IgD-negative memory B cell (primary cell): ENCODE data around the gene NAP1L1. TPM values are rescaled to one million over a fixed set of nuclear protein-coding genes. Genes with fewer than 3 reads are reported as not detected.

Experiments
- H3K27ac Mint-ChIP-seq, 3 donors: one replicate each; pipeline ENCODE4 v1.8.0; 2020 to 2022; ENCODE audit warnings: mild to moderate bottlenecking in 3 of 3, mixed read lengths in 3 of 3, moderate library complexity in 1 of 3
- H3K27me3 Mint-ChIP-seq: one replicate; pipeline ENCODE4 v1.8.0; 2021; ENCODE audit warnings: mixed read lengths
- H3K36me3 Mint-ChIP-seq: one replicate; pipeline ENCODE4 v1.8.0; 2020; ENCODE audit warnings: mild to moderate bottlenecking, mixed read lengths
- H3K4me1 Mint-ChIP-seq, 3 donors: one replicate each; pipeline ENCODE4 v1.8.0; 2020 to 2022; ENCODE audit warnings: mixed read lengths in 3 of 3, mild to moderate bottlenecking in 1 of 3
- H3K4me3 Mint-ChIP-seq, 4 donors: one replicate each; pipeline ENCODE4 v1.8.0; 2020 to 2022; ENCODE audit warnings: mild to moderate bottlenecking in 4 of 4, mixed read lengths in 4 of 4, moderate library complexity in 3 of 4
- H3K9me3 Mint-ChIP-seq, 3 donors: one replicate each; pipeline ENCODE4 v1.8.0; 2020 to 2021; ENCODE audit warnings: mixed read lengths in 3 of 3, mild to moderate bottlenecking in 1 of 3
- polyA plus RNA-seq: library from polyadenylated mRNA; unstranded; fragments of 300-500 nt; fragmentation: Illumina TruSeq; gene quantifications from one replicate; pipeline ENCODE4 v1.2.3, GENCODE V29; 2021

NAP1L1 gene
- polyA plus RNA-seq, 1 donor from 2014 or later = 223 TPM

DNA sequence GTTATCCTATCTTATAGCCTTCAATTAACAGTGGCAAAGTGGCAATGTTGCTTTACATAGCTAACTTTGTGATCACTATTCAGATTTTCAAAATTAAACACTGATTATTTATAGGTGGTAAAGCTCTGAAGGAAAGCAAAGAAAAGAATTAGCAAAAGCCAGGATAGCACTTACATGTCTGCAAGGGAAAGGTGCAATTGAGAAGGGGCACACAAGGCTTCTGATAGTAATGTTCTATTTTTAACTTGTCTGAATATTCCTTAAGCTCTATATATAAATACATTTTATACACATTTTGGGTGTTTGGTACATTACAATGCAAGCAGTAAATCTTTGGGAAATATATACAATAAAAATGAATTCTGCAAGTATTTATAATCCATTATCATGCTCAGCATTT is 10.9 kb downstream of the NAP1L1 start:
- Mint-ChIP-seq H3K4me3 (no peak overlapping the region), H3K36me3 (peaks cover 5% of the 10 kb centered on the region), H3K27ac (no peak overlapping the region), H3K27me3 (no peaks in the 10 kb centered on the region), H3K9me3 (peaks cover 0 to under 1% (median 0%) of the 10 kb centered on the region in 3 donors), H3K4me1 (peaks cover 40 to 58% (median 58%) of the 10 kb centered on the region in 3 donors)

DNA sequence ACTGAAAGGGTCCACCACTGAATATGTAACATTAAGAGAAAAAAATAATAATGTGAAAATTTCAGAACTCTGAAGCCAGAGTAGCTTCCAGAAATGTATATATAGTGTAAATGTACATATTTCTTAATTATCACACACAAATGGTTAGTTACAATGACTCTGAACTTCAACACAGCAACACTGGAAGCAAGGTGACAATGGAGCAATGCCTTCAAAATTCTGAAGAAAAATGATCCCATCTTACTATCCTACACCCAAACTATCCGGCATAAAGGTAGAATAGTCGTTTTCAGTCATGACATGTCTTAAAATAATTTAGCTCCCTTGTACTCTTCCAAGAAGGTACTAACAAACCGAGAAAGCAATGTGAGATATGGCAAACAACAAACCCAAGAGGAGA is 11.9 kb downstream of the NAP1L1 start:
- Mint-ChIP-seq H3K9me3 (no peaks in the 10 kb centered on the region), H3K27me3 (no peaks in the 10 kb centered on the region), H3K36me3 (peaks cover 2% of the 10 kb centered on the region), H3K27ac (peak overlapping the region in 1 of 3 donors; percentile 60), H3K4me1 (peaks cover 36 to 57% (median 52%) of the 10 kb centered on the region in 3 donors), H3K4me3 (no peak overlapping the region)

DNA sequence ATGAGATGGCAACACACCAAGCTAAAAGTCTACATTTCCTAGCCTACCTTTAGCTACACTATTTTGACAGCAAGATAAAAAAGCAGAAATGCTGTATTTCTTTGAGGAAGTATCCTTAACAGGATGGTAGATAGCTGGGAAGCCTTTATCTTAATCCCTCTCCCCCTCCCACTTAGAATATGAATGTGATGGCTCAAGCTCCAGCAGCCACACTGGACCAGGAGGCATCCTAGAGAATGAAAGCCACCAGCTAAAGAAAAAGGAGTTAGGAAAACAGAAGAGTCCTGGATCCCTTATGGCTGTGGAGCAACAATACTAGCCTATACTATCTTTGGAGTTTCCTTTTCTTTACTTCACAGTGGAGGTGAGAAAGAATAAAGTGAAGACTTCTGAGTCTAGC is 15.1 kb downstream of the NAP1L1 start:
- H3K27me3 Mint-ChIP-seq = no peaks in the 10 kb centered on the region
- H3K27ac Mint-ChIP-seq = no peak overlapping the region
- H3K36me3 Mint-ChIP-seq = peaks cover 15% of the 10 kb centered on the region
- H3K4me1 Mint-ChIP-seq = peaks cover 23 to 33% (median 33%) of the 10 kb centered on the region in 3 donors
- no peak overlapping the region for H3K4me3 Mint-ChIP-seq
- H3K9me3 Mint-ChIP-seq = peaks cover 4 to 13% (median 9%) of the 10 kb centered on the region in 3 donors

DNA sequence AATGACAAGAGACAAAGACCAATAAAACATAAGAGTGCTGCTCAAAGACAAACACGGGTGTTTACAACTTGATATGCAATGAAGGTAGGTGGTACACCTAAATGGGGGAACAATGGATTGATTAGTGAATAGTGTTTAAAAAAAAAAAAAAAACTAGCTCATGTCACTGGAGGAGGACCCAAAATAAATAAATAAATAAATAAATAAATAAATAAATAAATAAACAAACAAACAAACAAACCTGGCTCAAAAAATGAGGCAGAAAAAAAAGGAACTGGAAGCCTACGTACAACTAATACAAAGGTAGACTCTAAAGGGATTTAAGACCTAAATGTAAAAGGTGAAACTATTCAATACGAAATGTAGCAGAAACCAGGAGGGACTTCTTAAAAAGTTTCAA is 18.6 kb downstream of the NAP1L1 start:
- Mint-ChIP-seq H3K27ac (no peak overlapping the region), H3K27me3 (no peaks in the 10 kb centered on the region), H3K36me3 (peaks cover 21% of the 10 kb centered on the region), H3K4me1 (peaks cover 8 to 12% (median 10%) of the 10 kb centered on the region in 3 donors), H3K4me3 (no peak overlapping the region), H3K9me3 (peaks cover 4 to 13% (median 9%) of the 10 kb centered on the region in 3 donors)

DNA sequence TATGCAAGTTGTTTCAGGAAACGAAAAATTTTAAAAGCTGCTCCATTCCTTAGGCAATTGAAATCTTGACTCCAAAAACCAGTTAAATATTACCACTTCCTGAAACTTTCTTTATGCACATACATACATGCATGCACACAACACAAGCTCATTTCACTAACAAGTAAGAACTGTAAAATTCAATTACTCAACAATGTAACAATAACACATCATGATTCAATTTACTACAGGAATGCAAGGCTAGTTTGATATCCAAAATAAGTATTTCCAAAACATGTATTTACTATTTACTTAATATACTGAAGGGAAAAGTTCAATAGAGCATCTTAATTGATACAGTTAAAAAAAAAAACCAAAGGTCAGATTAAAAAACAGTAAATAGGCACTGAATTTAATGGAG is 19.6 kb downstream of the NAP1L1 start:
- Mint-ChIP-seq H3K36me3 (peaks cover 21% of the 10 kb centered on the region), H3K4me3 (no peak overlapping the region), H3K27ac (no peak overlapping the region), H3K4me1 (peaks cover 8 to 15% (median 14%) of the 10 kb centered on the region in 3 donors), H3K27me3 (no peaks in the 10 kb centered on the region), H3K9me3 (peaks cover 4 to 13% (median 9%) of the 10 kb centered on the region in 3 donors)

DNA sequence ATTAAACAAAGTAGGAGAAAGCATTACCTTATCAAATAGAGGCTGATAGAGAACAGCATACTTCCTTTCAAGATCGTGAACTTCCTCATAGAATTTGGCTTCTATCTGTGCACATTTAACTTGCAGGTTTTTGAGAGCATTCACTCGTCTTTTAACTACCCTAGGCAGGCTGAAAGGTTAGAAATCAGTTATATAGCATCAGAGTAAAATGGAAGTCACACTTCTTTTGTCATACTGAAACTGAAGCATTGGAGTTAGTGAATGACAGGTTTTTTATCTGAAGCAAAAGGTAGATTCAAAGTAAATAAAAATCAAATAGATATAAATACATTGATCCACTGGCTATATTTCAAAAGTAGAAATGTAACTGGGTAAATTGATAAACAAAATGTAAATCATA is 24.4 kb downstream of the NAP1L1 start:
- no peaks in the 10 kb centered on the region for H3K27me3 Mint-ChIP-seq
- H3K36me3 Mint-ChIP-seq = peaks cover 23% of the 10 kb centered on the region
- H3K4me1 Mint-ChIP-seq = peaks cover 3 to 17% (median 3%) of the 10 kb centered on the region in 3 donors
- peaks cover 0 to 5% (median 5%) of the 10 kb centered on the region in 3 donors for H3K9me3 Mint-ChIP-seq
- peak overlapping the region in 1 of 3 donors; percentile 7 for H3K27ac Mint-ChIP-seq
- no peak overlapping the region for H3K4me3 Mint-ChIP-seq

DNA sequence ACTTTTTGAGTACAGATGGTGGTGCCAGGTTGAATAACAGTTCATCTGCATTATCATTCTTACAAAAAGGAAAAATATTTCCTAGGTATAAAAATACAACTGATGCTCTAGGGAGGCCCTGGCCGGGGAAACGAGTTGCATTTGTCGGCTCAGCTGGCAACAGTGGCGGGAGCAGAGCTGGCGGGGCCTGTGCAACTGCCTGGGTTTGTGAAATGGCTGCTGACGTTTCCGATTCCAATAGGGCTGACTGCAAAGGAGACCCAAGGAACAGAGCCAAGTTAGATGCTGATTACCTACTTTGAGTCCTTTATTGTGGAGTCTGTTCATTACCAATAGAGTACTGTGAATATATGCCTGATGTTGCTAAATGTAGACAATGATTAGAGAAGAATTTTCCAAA is 27.2 kb downstream of the NAP1L1 start:
- Mint-ChIP-seq H3K4me1 (peaks cover 3 to 9% (median 3%) of the 10 kb centered on the region in 3 donors), H3K36me3 (peaks cover 14% of the 10 kb centered on the region), H3K27me3 (no peaks in the 10 kb centered on the region), H3K4me3 (no peak overlapping the region), H3K9me3 (no peaks in the 10 kb centered on the region), H3K27ac (peak overlapping the region in 1 of 3 donors; percentile 32)

DNA sequence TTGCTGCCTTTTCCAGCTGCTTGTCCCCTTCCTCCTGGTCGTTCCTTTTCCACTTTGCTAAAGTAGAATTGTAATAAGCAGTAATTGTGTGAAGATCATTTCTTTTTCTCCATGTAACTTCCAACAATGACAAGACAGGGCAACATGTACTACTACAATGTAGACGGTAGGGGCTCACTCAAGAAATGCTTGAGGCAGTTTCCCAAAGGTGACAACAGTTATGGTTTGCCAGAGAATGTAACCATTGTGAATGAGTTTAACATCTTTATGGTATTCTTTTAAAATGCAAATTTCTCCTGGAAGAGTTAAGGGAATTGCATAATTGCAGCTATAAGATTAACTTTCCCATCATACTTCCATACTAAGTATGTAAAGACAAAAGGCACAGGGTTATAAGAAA is 29.1 kb downstream of the NAP1L1 start:
- Mint-ChIP-seq H3K27ac (no peak overlapping the region), H3K4me1 (peaks cover 0 to 7% (median 2%) of the 10 kb centered on the region in 3 donors), H3K36me3 (peaks cover 12% of the 10 kb centered on the region), H3K9me3 (no peaks in the 10 kb centered on the region), H3K4me3 (no peak overlapping the region), H3K27me3 (no peaks in the 10 kb centered on the region)

DNA sequence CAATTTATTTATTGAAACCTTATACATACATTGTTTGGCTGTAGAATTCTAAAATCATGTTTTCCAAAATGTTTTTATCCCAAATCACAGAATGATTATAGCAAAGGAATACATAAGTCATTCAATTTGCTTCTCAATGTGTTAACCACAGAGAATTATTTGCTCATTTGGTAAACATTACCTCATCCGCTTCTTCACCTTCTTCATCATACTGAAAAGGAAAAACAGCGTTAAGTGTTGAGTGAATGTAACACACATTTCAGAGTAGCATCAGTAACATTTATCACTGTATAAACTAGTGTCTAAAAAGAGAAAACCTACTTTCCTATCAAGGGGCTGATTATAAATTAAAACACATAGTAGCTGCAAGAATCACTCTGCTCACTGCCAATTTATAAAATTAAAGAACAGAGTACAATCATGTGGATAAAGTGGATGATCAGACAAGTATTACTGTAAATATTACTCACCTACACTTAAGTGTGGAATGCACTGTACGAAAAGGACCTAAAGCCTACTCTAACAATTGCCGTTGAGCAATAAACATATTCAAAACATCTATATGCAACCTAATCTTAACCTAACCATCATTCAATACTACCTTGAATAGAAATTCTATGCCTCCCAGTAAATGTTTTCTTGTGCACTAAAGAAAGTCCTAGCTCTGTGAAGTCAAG is 34.8 kb downstream of the NAP1L1 start:
- Mint-ChIP-seq H3K4me1 (no peaks in the 10 kb centered on the region), H3K27me3 (no peaks in the 10 kb centered on the region), H3K36me3 (peaks cover 2% of the 10 kb centered on the region), H3K4me3 (no peak overlapping the region), H3K9me3 (no peaks in the 10 kb centered on the region), H3K27ac (no peak overlapping the region)

DNA sequence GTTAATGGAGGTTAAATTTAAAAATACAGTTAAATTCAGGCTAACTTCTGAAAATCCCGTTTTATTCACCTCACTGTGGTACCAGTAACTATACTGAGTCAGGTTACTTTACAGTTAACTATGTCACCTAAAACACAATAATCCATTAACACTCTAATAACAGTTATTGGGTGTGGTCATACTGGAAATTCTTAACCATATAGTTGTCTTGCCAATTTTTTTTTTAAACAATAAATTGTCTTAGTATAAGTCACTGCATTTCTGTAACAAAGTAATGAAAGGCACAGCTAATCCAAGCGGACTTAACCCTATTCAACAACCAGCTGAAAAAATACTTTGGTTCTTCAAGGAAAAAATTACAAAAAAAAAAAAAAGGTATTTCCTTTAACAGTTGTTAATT is 36.7 kb downstream of the NAP1L1 start:
- Mint-ChIP-seq H3K4me1 (no peaks in the 10 kb centered on the region), H3K9me3 (no peaks in the 10 kb centered on the region), H3K4me3 (no peak overlapping the region), H3K36me3 (peaks cover 2% of the 10 kb centered on the region), H3K27ac (no peak overlapping the region), H3K27me3 (no peaks in the 10 kb centered on the region)

DNA sequence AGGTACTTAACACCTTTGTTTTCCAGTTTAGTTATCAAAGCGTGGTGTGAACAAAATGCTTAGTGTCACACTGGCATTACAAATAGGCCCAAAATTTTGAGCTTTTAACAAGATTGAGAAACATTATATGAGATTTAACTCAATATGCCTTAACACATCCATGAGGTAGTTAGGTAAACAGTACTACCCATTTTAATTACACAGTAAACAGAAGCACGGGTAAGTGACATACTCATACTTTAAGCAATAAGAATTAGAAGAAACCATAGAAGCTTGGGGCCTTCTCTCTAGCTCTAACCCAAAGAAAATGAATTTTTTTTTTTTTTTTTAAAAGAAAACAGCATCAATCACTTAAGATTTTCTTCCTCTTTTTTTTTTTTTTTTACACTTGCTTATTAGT is 37.4 kb downstream of the NAP1L1 start:
- peaks cover 2% of the 10 kb centered on the region for H3K36me3 Mint-ChIP-seq
- no peak overlapping the region for H3K4me3 Mint-ChIP-seq
- H3K27ac Mint-ChIP-seq = peak overlapping the region in 1 of 3 donors; percentile 28
- no peaks in the 10 kb centered on the region for H3K9me3 Mint-ChIP-seq
- H3K4me1 Mint-ChIP-seq = no peaks in the 10 kb centered on the region
- H3K27me3 Mint-ChIP-seq = no peaks in the 10 kb centered on the region

DNA sequence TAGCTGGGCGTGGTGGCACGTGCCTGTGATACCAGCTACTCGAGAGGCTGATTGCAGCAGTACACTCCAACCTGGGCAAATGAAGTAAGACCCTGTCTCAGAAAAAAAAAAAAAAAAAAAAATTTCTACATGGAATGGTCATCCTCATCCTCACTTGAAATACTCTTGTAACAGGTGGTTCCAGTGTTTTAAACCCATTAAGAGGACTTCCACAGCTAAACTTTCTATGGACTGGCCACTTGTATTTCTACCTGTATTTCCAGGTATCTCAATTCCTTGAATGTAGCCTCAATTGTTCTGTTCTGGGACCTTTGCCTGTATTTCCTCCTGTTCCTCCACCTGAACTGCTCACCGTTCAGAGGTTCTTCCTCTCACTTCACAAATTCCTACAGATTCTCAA is 41.1 kb downstream of the NAP1L1 start:
- Mint-ChIP-seq H3K4me3 (no peak overlapping the region), H3K27me3 (no peaks in the 10 kb centered on the region), H3K4me1 (no peaks in the 10 kb centered on the region), H3K27ac (no peak overlapping the region), H3K36me3 (peaks cover 2% of the 10 kb centered on the region), H3K9me3 (no peaks in the 10 kb centered on the region)

DNA sequence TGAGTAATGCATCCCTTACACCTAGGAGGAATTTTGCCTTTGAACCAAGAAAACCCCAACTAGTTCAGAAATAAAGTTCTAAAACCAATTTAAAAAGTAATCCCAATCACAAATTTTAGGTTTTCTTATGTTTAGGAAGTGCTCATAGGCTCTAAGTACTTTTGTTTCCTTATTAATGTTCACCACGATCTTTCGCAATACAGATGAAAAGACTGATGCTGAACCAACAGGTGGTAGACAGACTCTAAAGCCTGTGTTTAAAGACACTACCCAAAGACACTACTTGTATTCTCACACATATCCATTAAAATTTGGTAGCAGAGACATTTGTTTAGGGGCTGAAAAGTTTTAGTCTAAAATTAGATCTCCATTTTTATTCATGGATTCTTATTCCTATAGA is 42.3 kb downstream of the NAP1L1 start:
- Mint-ChIP-seq H3K4me1 (peaks cover 0 to 3% (median 0%) of the 10 kb centered on the region in 3 donors), H3K27ac (no peak overlapping the region), H3K4me3 (no peak overlapping the region), H3K36me3 (no peaks in the 10 kb centered on the region), H3K27me3 (no peaks in the 10 kb centered on the region), H3K9me3 (no peaks in the 10 kb centered on the region)

DNA sequence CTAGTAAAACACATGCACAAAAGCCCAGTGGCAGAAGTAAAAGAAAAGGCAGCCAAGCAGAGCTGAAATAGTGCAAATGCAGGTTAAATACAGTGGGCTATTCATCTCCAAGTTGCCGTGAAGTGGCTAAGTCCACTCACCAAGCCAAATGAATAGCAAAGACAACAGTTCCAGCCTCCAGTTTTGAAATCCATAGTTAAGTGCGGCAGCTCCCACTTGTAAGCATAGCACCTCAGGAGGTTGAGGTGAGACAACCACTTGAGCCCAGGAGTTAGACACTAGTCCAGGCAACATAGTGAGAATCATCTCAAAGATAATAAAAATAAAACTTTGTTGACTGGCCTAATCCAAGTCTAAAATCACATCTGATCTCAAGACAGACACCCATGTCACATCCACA is 43.1 kb downstream of the NAP1L1 start:
- Mint-ChIP-seq H3K36me3 (no peaks in the 10 kb centered on the region), H3K27me3 (no peaks in the 10 kb centered on the region), H3K9me3 (no peaks in the 10 kb centered on the region), H3K27ac (peak overlapping the region in 1 of 3 donors; percentile 54), H3K4me1 (peaks cover 0 to 6% (median 0%) of the 10 kb centered on the region in 3 donors), H3K4me3 (no peak overlapping the region)

DNA sequence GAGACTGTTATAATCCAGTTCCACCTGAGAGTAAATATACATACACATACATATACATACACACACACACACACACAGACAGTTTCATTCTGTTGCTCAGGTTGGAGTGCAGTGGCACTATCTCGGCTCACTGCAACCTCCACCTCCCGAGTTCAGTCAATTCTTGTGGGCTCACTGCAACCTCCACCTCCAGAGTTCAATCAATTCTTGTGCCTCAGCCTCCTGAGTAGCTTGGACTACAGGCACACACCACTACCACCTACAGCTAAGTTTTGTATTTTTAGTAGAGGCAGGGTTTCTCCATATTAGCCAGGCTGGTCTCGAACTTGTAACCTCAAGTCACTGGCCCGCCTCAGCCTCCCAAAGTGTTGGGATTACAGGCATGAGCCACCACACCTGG is 44.0 kb downstream of the NAP1L1 start:
- Mint-ChIP-seq H3K36me3 (no peaks in the 10 kb centered on the region), H3K27me3 (no peaks in the 10 kb centered on the region), H3K9me3 (no peaks in the 10 kb centered on the region), H3K27ac (no peak overlapping the region), H3K4me3 (no peak overlapping the region), H3K4me1 (peaks cover 0 to 6% (median 0%) of the 10 kb centered on the region in 3 donors)

DNA sequence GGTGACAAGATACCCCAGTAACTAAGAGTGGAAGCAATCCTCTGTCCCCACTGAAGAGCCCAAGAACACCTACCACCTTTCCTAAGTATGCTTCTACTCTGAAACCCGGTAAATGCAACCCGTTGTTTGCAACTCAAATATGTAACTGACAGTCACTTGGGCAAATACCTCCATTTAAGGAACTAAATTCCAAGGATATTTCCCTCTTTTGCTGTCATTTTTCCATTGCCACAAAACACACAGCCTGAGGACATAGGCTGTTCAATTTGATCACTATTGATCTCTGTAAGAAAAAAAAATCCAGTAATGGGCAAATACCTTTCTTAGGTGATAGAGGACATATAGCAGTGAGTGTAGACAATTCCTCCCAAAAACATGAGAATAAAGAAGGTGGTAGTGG is 46.3 kb downstream of the NAP1L1 start:
- Mint-ChIP-seq H3K36me3 (no peaks in the 10 kb centered on the region), H3K27ac (no peak overlapping the region), H3K4me1 (peaks cover 0 to 6% (median 0%) of the 10 kb centered on the region in 3 donors), H3K4me3 (no peak overlapping the region), H3K27me3 (no peaks in the 10 kb centered on the region), H3K9me3 (no peaks in the 10 kb centered on the region)
